ENCODE measurements around the gene ANXA7.

The ANXA7 gene

GRCh38 chr10:73414230-73414945 lies 530 bp upstream of the ANXA7 start:
- H3K27ac ChIP-seq: peak overlapping the region; percentile 93
- no peak for DNase-seq
- in situ Hi-C loops (cut with HindIII; ENCODE audit: low pct_ligation_motif_present, low sequenced_read_pairs): no loop called here

GRCh38 chr10:73413108-73413527 lies 740 bp downstream of the ANXA7 start:
- H3K27ac ChIP-seq: peak overlapping the region; percentile 93
- no peaks in the 10 kb centered on the region for H3K27me3 ChIP-seq (replicated peaks)
- TF ChIP-seq CTCF (IDR thresholded peaks at IDR 0.05; ENCODE audit: low read depth, low read length, missing control alignments): no peak
- peak overlapping the region; percentile 95 for H3K4me3 ChIP-seq (ENCODE audit: low read depth, low read length)
- in situ Hi-C loops (cut with HindIII; ENCODE audit: low pct_ligation_motif_present, low sequenced_read_pairs): no loop called here
- H3K36me3 ChIP-seq (replicated peaks): no peaks in the 10 kb centered on the region
- DNase-seq: peak; percentile 32

More at GRCh38 chr10:73414230-73414945, 530 bp upstream of the ANXA7 start:
- no peaks in the 10 kb centered on the region for H3K36me3 ChIP-seq (replicated peaks)
- no peak for TF ChIP-seq CTCF (IDR thresholded peaks at IDR 0.05; ENCODE audit: low read depth, low read length, missing control alignments)
- H3K27me3 ChIP-seq (replicated peaks): no peaks in the 10 kb centered on the region
- H3K4me3 ChIP-seq (ENCODE audit: low read depth, low read length): peak overlapping the region; percentile 95

- Histone ChIP-seq H3K27me3 (replicated peaks) (no peaks in the 10 kb centered on the region), H3K36me3 (replicated peaks) (no peaks in the 10 kb centered on the region), H3K27ac (no peak overlapping the region), H3K4me3 (ENCODE audit: low read depth, low read length) (no peak overlapping the region)
- in situ Hi-C loops (cut with HindIII; ENCODE audit: low pct_ligation_motif_present, low sequenced_read_pairs): no loop called here
- TF ChIP-seq CTCF (IDR thresholded peaks at IDR 0.05; ENCODE audit: low read depth, low read length, missing control alignments): no peak
- DNase-seq: no peak
Observed at GRCh38 chr10:73410897-73411296, 3.0 kb downstream of the ANXA7 start.

GRCh38 chr10:73408978-73409521 lies 4.8 kb downstream of the ANXA7 start:
- DNase-seq: no peak
- no peak overlapping the region for H3K4me3 ChIP-seq (ENCODE audit: low read depth, low read length)
- no peak for TF ChIP-seq CTCF (IDR thresholded peaks at IDR 0.05; ENCODE audit: low read depth, low read length, missing control alignments)
- H3K27me3 ChIP-seq (replicated peaks): no peaks in the 10 kb centered on the region
- H3K27ac ChIP-seq: no peak overlapping the region
- no peaks in the 10 kb centered on the region for H3K36me3 ChIP-seq (replicated peaks)
- in situ Hi-C loops (cut with HindIII; ENCODE audit: low pct_ligation_motif_present, low sequenced_read_pairs): no loop called here

- H3K27me3 ChIP-seq (replicated peaks): no peaks in the 10 kb centered on the region
- no peak overlapping the region for H3K4me3 ChIP-seq (ENCODE audit: low read depth, low read length)
- in situ Hi-C loops (cut with HindIII; ENCODE audit: low pct_ligation_motif_present, low sequenced_read_pairs): no loop called here
- no peaks in the 10 kb centered on the region for H3K36me3 ChIP-seq (replicated peaks)
- TF ChIP-seq CTCF (IDR thresholded peaks at IDR 0.05; ENCODE audit: low read depth, low read length, missing control alignments): no peak
- DNase-seq: no peak
- H3K27ac ChIP-seq: no peak overlapping the region
Observed at GRCh38 chr10:73408061-73408460, 5.8 kb downstream of the ANXA7 start.

Data from brain microvascular endothelial cell (primary cell).